ENCODE results near the gene SLC17A7. TPM values are rescaled to one million over a fixed set of nuclear protein-coding genes. Genes with fewer than 3 reads are reported as not detected.

SLC17A7 gene
- total and polyA plus RNA-seq, 2 donors from 2014 or later: 0.45 to 1.4 TPM

GRCh38 chr19:49425922-49426592 is 15.3 kb downstream of the SLC17A7 start:
- FAIRE-seq: no peak
- H3K4me3 ChIP-seq (ENCODE audit: low read length in 3 of 3): no peak overlapping the region
- H3K9ac ChIP-seq (ENCODE audit: low read length in 3 of 3): no peak overlapping the region
- DNase-seq: no peak
- TF ChIP-seq, protein P1, sequence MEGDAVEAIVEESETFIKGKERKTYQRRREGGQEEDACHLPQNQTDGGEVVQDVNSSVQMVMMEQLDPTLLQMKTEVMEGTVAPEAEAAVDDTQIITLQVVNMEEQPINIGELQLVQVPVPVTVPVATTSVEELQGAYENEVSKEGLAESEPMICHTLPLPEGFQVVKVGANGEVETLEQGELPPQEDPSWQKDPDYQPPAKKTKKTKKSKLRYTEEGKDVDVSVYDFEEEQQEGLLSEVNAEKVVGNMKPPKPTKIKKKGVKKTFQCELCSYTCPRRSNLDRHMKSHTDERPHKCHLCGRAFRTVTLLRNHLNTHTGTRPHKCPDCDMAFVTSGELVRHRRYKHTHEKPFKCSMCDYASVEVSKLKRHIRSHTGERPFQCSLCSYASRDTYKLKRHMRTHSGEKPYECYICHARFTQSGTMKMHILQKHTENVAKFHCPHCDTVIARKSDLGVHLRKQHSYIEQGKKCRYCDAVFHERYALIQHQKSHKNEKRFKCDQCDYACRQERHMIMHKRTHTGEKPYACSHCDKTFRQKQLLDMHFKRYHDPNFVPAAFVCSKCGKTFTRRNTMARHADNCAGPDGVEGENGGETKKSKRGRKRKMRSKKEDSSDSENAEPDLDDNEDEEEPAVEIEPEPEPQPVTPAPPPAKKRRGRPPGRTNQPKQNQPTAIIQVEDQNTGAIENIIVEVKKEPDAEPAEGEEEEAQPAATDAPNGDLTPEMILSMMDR (IDR thresholded peaks at IDR 0.05; ENCODE audit: borderline replicate concordance, extremely low read depth, insufficient read depth): no peak
- H3K27ac ChIP-seq (ENCODE audit: low read depth in 2 of 2, low read length in 2 of 2): no peak overlapping the region
- no peaks in the 10 kb centered on the region for H3K36me3 ChIP-seq (ENCODE audit: control insufficient read depth in 2 of 3, insufficient read depth in 3 of 3, low read length in 3 of 3)
- H3K4me1 ChIP-seq (ENCODE audit: control insufficient read depth in 2 of 3, insufficient read depth in 2 of 3, low read depth in 1 of 3, low read length in 3 of 3): peaks cover 0 to 5% (median 0%) of the 10 kb centered on the region in 3 donors
- H3K27me3 ChIP-seq (ENCODE audit: control insufficient read depth, insufficient read depth, low read length): peaks cover 69% of the 10 kb centered on the region
- no peaks in the 10 kb centered on the region for H3K9me3 ChIP-seq (ENCODE audit: control insufficient read depth in 2 of 3, insufficient read depth in 1 of 3, low read length in 3 of 3)
- intact Hi-C loops (cut with DNase I): no loop called here

DNA sequence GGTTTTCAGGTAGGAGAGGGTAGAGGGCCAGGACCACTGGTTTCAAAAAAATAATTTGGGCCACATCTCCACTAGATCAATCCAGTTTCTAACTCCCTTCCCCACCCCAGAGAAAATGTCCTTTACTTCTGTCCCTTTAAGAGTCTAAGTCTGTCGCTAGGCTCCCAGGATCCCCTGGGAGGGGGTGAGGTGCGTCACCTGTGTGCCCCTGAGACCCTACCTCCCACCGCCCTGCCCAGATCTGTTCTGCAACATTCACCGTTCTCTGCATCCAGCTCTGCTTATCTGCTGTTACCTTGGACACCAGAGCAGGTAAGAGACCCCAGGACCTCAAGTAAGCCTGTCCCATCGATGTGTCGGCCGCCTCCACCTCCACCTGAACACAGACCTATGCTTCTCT is 16.1 kb downstream of the SLC17A7 start, which contains the start of gene GFY:
GFY (plus strand) TSS at position 211 of the 400 bp plus-strand sequence. CDS start 1,043 bp downstream, outside the sequence.
- no peak within 1 kb of the TSS for H3K9ac ChIP-seq (ENCODE audit: low read length in 3 of 3)
- FAIRE-seq (no peak), DNase-seq (no peak)
- H3K27ac ChIP-seq (ENCODE audit: low read depth in 2 of 2, low read length in 2 of 2): no peak within 1 kb of the TSS
- no peaks in the 10 kb centered on the region for H3K9me3 ChIP-seq (ENCODE audit: control insufficient read depth in 2 of 3, insufficient read depth in 1 of 3, low read length in 3 of 3)
- no peaks in the 10 kb centered on the region for H3K36me3 ChIP-seq (ENCODE audit: control insufficient read depth in 2 of 3, insufficient read depth in 3 of 3, low read length in 3 of 3)
- H3K27me3 ChIP-seq (ENCODE audit: control insufficient read depth, insufficient read depth, low read length): peaks cover 66% of the 10 kb centered on the region
- peaks cover 0 to 5% (median 0%) of the 10 kb centered on the region in 3 donors for H3K4me1 ChIP-seq (ENCODE audit: control insufficient read depth in 2 of 3, insufficient read depth in 2 of 3, low read depth in 1 of 3, low read length in 3 of 3)
- intact Hi-C loops (cut with DNase I): no loop called here
- no peak within 1 kb of the TSS for H3K4me3 ChIP-seq (ENCODE audit: low read length in 3 of 3)
- TF ChIP-seq, protein P1 (IDR thresholded peaks at IDR 0.05; ENCODE audit: borderline replicate concordance, extremely low read depth, insufficient read depth): no peak

- no peak for FAIRE-seq
- TF ChIP-seq, protein P1 (IDR thresholded peaks at IDR 0.05; ENCODE audit: borderline replicate concordance, extremely low read depth, insufficient read depth): no peak
- intact Hi-C loops (cut with DNase I): no loop called here
- Histone ChIP-seq H3K9ac (ENCODE audit: low read length in 3 of 3) (no peak overlapping the region), H3K27me3 (ENCODE audit: control insufficient read depth, insufficient read depth, low read length) (peaks cover 60% of the 10 kb centered on the region), H3K9me3 (ENCODE audit: control insufficient read depth in 2 of 3, insufficient read depth in 1 of 3, low read length in 3 of 3) (no peaks in the 10 kb centered on the region), H3K4me3 (ENCODE audit: low read length in 3 of 3) (no peak overlapping the region), H3K4me1 (ENCODE audit: control insufficient read depth in 2 of 3, insufficient read depth in 2 of 3, low read depth in 1 of 3, low read length in 3 of 3) (peaks cover 0 to 5% (median 0%) of the 10 kb centered on the region in 3 donors), H3K36me3 (ENCODE audit: control insufficient read depth in 2 of 3, insufficient read depth in 3 of 3, low read length in 3 of 3) (no peaks in the 10 kb centered on the region), H3K27ac (ENCODE audit: low read depth in 2 of 2, low read length in 2 of 2) (no peak overlapping the region)
- DNase-seq: no peak
These were observed 17.4 kb downstream of the SLC17A7 start for GRCh38 chr19:49423985-49424303.

Data from kidney (tissue), 14 donors.